H1 (cell line): ENCODE data around the gene KCNA5. TPM values are rescaled to one million over a fixed set of nuclear protein-coding genes. Genes with fewer than 3 reads are reported as not detected.

Source experiments
- CTCF ChIA-PET: fragments of 300-600 bp; sonication (Branson Sonifier 250); formaldehyde crosslinking; loops from one replicate; lab custom pipeline; 2021; ENCODE audit not compliant: partially characterized antibody; lab: Charles Lee
- POLR2A ChIA-PET: fragments of 300-600 bp; sonication (Branson Sonifier 250); formaldehyde crosslinking; loops from one replicate; lab custom pipeline; 2021; ENCODE audit warnings: inconsistent platforms; ENCODE audit not compliant: partially characterized antibody; lab: Charles Lee
- DNase-seq, 2 experiments: peaks; one replicate each; pipeline versions ENCODE4 v3.0.0 to v3.0.0-alpha.2; 2010 to 2022; ENCODE audit warnings: low spot score in 2 of 2, low read depth in 1 of 2, mixed read lengths in 1 of 2
- FAIRE-seq: peaks from 2 replicates; lab custom pipeline; 2011; peaks lifted over from hg19 to GRCh38; lab: Jason Lieb, UNC
- H2AFZ ChIP-seq: 2 replicates; pipeline ENCODE4 v1.8.1; 2012; ENCODE audit warnings: low read length, inconsistent platforms
- H2AK5ac ChIP-seq: 2 replicates; pipeline ENCODE4 v1.6.1; 2013; ENCODE audit warnings: low read depth, low read length
- H2BK120ac ChIP-seq: replicated peaks from 2 replicates; pipeline ENCODE3; 2013; ENCODE audit warnings: low read depth, low read length, inconsistent platforms
- H2BK12ac ChIP-seq: 2 replicates; pipeline ENCODE4 v1.6.1; 2013; ENCODE audit warnings: low read depth, low read length
- H2BK15ac ChIP-seq: 2 replicates; pipeline ENCODE4 v1.6.1; 2013; ENCODE audit warnings: low read length
- H2BK20ac ChIP-seq: 2 replicates; pipeline ENCODE4 v1.6.1; 2013; ENCODE audit warnings: low read length
- H2BK5ac ChIP-seq: 2 replicates; pipeline ENCODE4 v1.6.1; 2013; ENCODE audit warnings: low read depth, low read length
- H3K14ac ChIP-seq: 2 replicates; pipeline ENCODE4 v1.6.1; 2013; ENCODE audit warnings: inconsistent platforms; ENCODE audit not compliant: insufficient read length
- H3K18ac ChIP-seq: 2 replicates; pipeline ENCODE4 v1.6.1; 2013; ENCODE audit warnings: low read length; ENCODE audit errors: extremely low read depth
- H3K23ac ChIP-seq: 2 replicates; pipeline ENCODE4 v1.6.1; 2013; ENCODE audit warnings: inconsistent platforms; ENCODE audit not compliant: insufficient read length
- H3K23me2 ChIP-seq: 2 replicates; pipeline ENCODE4 v1.6.1; 2013; ENCODE audit warnings: low read depth, low read length
- H3K27ac ChIP-seq: 2 replicates; pipeline ENCODE4 v1.6.1; 2011; ENCODE audit warnings: low read depth, low read length, inconsistent platforms
- H3K27me3 ChIP-seq, 4 experiments: replicated peaks in 1 of 4; 1 replicate in 1 of 4; 2 replicates in 3 of 4; pipeline versions ENCODE4 v1.6.1 to v1.8.1; 2011 to 2013; ENCODE audit warnings: low read length in 3 of 4, mild to moderate bottlenecking in 3 of 4, inconsistent platforms in 2 of 4, mixed read lengths in 2 of 4, moderate library complexity in 1 of 4; ENCODE audit not compliant: control insufficient read depth in 3 of 4, insufficient read depth in 3 of 4; ENCODE audit errors: extremely low read depth in 1 of 4
- H3K36me3 ChIP-seq, 4 experiments: 2 replicates each; pipeline versions ENCODE4 v1.6.1 to v1.8.1; 2011 to 2013; ENCODE audit warnings: mild to moderate bottlenecking in 4 of 4, low read length in 3 of 4, moderate library complexity in 2 of 4, control low read depth in 1 of 4, inconsistent platforms in 1 of 4; ENCODE audit not compliant: insufficient read depth in 4 of 4, control insufficient read depth in 2 of 4
- H3K4ac ChIP-seq: replicated peaks from 2 replicates; pipeline ENCODE3; 2013; ENCODE audit warnings: low read length, low read depth, mixed read lengths, inconsistent platforms; ENCODE audit not compliant: insufficient read length
- H3K4me1 ChIP-seq, 4 experiments: replicated peaks in 1 of 4; 1 replicate in 1 of 4; 2 replicates in 3 of 4; pipeline versions ENCODE4 v1.6.1 to v1.8.1; 2011 to 2013; ENCODE audit warnings: low read length in 3 of 4, inconsistent platforms in 2 of 4, mixed read lengths in 1 of 4; ENCODE audit not compliant: insufficient read depth in 4 of 4, control insufficient read depth in 3 of 4
- H3K4me2 ChIP-seq, 2 experiments: 2 replicates each; pipeline versions ENCODE4 v1.6.1 to v1.8.1; 2011 to 2013; ENCODE audit warnings: low read depth in 2 of 2, low read length in 2 of 2, control low read depth in 1 of 2, inconsistent platforms in 1 of 2, mild to moderate bottlenecking in 1 of 2; ENCODE audit not compliant: insufficient read depth in 1 of 2
- H3K4me3 ChIP-seq, 4 experiments: fragments of 200-600, 300-600 bp in 1 of 4; sonication (generic), shearing (Covaris generic), sonication (Bioruptor Twin) in 1 of 4; 2 replicates each; pipeline versions ENCODE4 v1.5.1 to v1.8.1; 2011 to 2016; ENCODE audit warnings: low read length in 4 of 4, low read depth in 3 of 4, control low read depth in 2 of 4, inconsistent platforms in 2 of 4, mild to moderate bottlenecking in 2 of 4, mixed read lengths in 1 of 4, moderate library complexity in 1 of 4; ENCODE audit not compliant: insufficient read depth in 2 of 4; ENCODE audit errors: extremely low read depth in 1 of 4
- H3K56ac ChIP-seq: replicated peaks from 2 replicates; pipeline ENCODE3; 2013; ENCODE audit warnings: low read depth, mild to moderate bottlenecking, mixed read lengths, low read length, inconsistent platforms; ENCODE audit not compliant: insufficient read length
- H3K79me1 ChIP-seq: 2 replicates; pipeline ENCODE4 v1.6.1; 2013; ENCODE audit warnings: low read depth, low read length, control low read depth
- H3K79me2 ChIP-seq, 2 experiments: 2 replicates each; pipeline versions ENCODE4 v1.6.1 to v1.8.1; 2012 to 2013; ENCODE audit warnings: low read length in 2 of 2, mild to moderate bottlenecking in 2 of 2, inconsistent platforms in 1 of 2; ENCODE audit not compliant: insufficient read depth in 2 of 2, control insufficient read depth in 1 of 2
- H3K9ac ChIP-seq, 4 experiments: replicated peaks in 1 of 4; 1 replicate in 1 of 4; 2 replicates in 3 of 4; pipeline versions ENCODE4 v1.6.1 to v1.8.1; 2011 to 2013; ENCODE audit warnings: low read depth in 3 of 4, low read length in 3 of 4, control low read depth in 2 of 4, mild to moderate bottlenecking in 2 of 4, moderate library complexity in 2 of 4, inconsistent platforms in 1 of 4; ENCODE audit errors: extremely low read depth in 1 of 4
- H3K9me3 ChIP-seq, 2 experiments: 2 replicates each; pipeline versions ENCODE4 v1.6.1 to v1.8.1; 2012 to 2013; ENCODE audit warnings: mild to moderate bottlenecking in 2 of 2, moderate library complexity in 2 of 2, control low read depth in 1 of 2, inconsistent platforms in 1 of 2, low read depth in 1 of 2, low read length in 1 of 2, mixed read lengths in 1 of 2; ENCODE audit not compliant: insufficient read depth in 2 of 2
- H4K20me1 ChIP-seq, 2 experiments: replicated peaks in 1 of 2; 2 replicates each; pipeline versions ENCODE3 to v1.8.1; 2011 to 2013; ENCODE audit warnings: inconsistent platforms in 2 of 2, low read length in 2 of 2, mild to moderate bottlenecking in 1 of 2; ENCODE audit not compliant: insufficient read depth in 2 of 2, control insufficient read depth in 1 of 2
- H4K5ac ChIP-seq: 2 replicates; pipeline ENCODE4 v1.6.1; 2013; ENCODE audit warnings: low read length, low read depth, mixed read lengths, inconsistent platforms; ENCODE audit not compliant: insufficient read length
- H4K8ac ChIP-seq: 2 replicates; pipeline ENCODE4 v1.8.0; 2013; ENCODE audit warnings: mild to moderate bottlenecking, moderate library complexity, low read length, inconsistent platforms; ENCODE audit not compliant: insufficient read depth; ENCODE audit errors: extremely low read depth
- H4K91ac ChIP-seq: replicated peaks from 2 replicates; pipeline ENCODE3; 2013; ENCODE audit warnings: low read length, mixed read lengths, inconsistent platforms; ENCODE audit not compliant: insufficient read length
- ATF3 ChIP-seq: IDR thresholded peaks from 2 replicates; pipeline ENCODE4 v1.6.1; 2011; ENCODE audit warnings: low read depth, mild to moderate bottlenecking, low read length; ENCODE audit not compliant: insufficient read depth
- CHD2 ChIP-seq: IDR thresholded peaks from 2 replicates; pipeline ENCODE4 v1.6.1; 2012; ENCODE audit warnings: low read length, improper control_type of control experiment
- NRF1 ChIP-seq: IDR thresholded peaks from 2 replicates; pipeline ENCODE4 v1.6.1; 2011; ENCODE audit warnings: mild to moderate bottlenecking, low read depth, low read length, improper control_type of control experiment
- SP2 ChIP-seq: IDR thresholded peaks from 2 replicates; pipeline ENCODE4 v1.6.1; 2012; ENCODE audit warnings: mild to moderate bottlenecking, low read length, inconsistent platforms
- WGBS, 2 experiments: shearing (Covaris generic) in 1 of 2; methylation state at CpG; one replicate each; pipeline versions ENCODE4 v1.1.6 to v1.1.7; 2013 to 2015; ENCODE audit warnings: low lambda C conversion rate in 2 of 2, mixed read lengths in 2 of 2, inconsistent platforms in 1 of 2, low coverage in 1 of 2, missing lambda C conversion rate in 1 of 2; ENCODE audit not compliant: insufficient replicate concordance in 2 of 2, insufficient coverage in 1 of 2, insufficient read length in 1 of 2; ENCODE audit errors: extremely low coverage in 1 of 2, missing lambda C conversion rate in 1 of 2; 5-methylcytosine and 5-hydroxymethylcytosine counted together
- polyA plus RNA-seq, 7 experiments: library from polyadenylated mRNA; depleted of rRNA in 3 of 7; stranded (reverse) in 5 of 7; unstranded in 2 of 7; fragments of >200 nt in 5 of 7; fragments of 200-250 nt in 2 of 7; gene quantifications; 1 replicate in 5 of 7; 2 replicates in 1 of 7; 4 replicates in 1 of 7; pipeline versions ENCODE4 v1.2.1 to v1.2.3, GENCODE V29; 2011 to 2013; ENCODE audit warnings: missing spikeins in 2 of 7, mixed read lengths in 2 of 7
- total RNA-seq: library from RNA; stranded (reverse); fragmentation: NEBNext Ultra II Directional; extraction: Animal tissue kit (Norgen Biotek cat#: 25700); gene quantifications from 2 replicates; pipeline ENCODE4 v1.2.1, GENCODE V29; 2021

KCNA5 gene
- total and polyA plus RNA-seq, 2 of the 8 experiments (the other 6 are each of a cell fraction or from before 2014, with no cell fraction given) = 0.20 to 0.29 TPM

GRCh38 chr12:5078423-5078822 is 34.7 kb downstream of the KCNA5 start:
- no peak overlapping the region for H3K4me3 ChIP-seq
- no peak overlapping the region for H3K4ac ChIP-seq
- H3K79me1 ChIP-seq = no peaks in the 10 kb centered on the region
- H2AK5ac ChIP-seq = no peak overlapping the region
- no peaks in the 10 kb centered on the region for H3K23me2 ChIP-seq
- H3K9me3 ChIP-seq = no peaks in the 10 kb centered on the region
- no peak overlapping the region for H3K27ac ChIP-seq
- H2BK5ac ChIP-seq = no peak overlapping the region
- H2BK120ac ChIP-seq = no peak overlapping the region
- 91% methylated on average over 4 of the region's 4 CpGs; no CpG with 5 or more reads in 1 of the 2 experiments for WGBS, 2 experiments
- H3K23ac ChIP-seq = no peak overlapping the region
- H2AFZ ChIP-seq = no peak overlapping the region
- no peak overlapping the region for H3K14ac ChIP-seq
- no peak overlapping the region for H3K9ac ChIP-seq
- no peak overlapping the region for H4K91ac ChIP-seq
- H3K79me2 ChIP-seq = no peaks in the 10 kb centered on the region
- H3K27me3 ChIP-seq = no peaks in the 10 kb centered on the region
- H3K4me2 ChIP-seq = no peak overlapping the region
- DNase-seq (no peak), FAIRE-seq (no peak)
- H3K4me1 ChIP-seq = peaks cover 0 to 8% (median 0%) of the 10 kb centered on the region in 4 experiments; a peak in 2 of 7 replicates
- H2BK20ac ChIP-seq = no peak overlapping the region
- H4K20me1 ChIP-seq = no peaks in the 10 kb centered on the region
- no peak overlapping the region for H4K5ac ChIP-seq
- TF ChIP-seq SP2 (no peak), ATF3 (no peak), NRF1 (no peak), CHD2 (no peak)
- ChIA-PET POLR2A (interaction anchor here (1.4 kb wide), 1 partner anchor 10 kb away, joined by 3 read pairs; no protein-coding TSS in a partner anchor), CTCF (interaction anchor here (0.8 to 1.9 kb wide), 9 partner anchors 8 to 223 kb away, joined by 3 to 10 read pairs (median 4); no protein-coding TSS in a partner anchor)
- no peak overlapping the region for H2BK15ac ChIP-seq
- no peak overlapping the region for H4K8ac ChIP-seq
- no peak overlapping the region for H3K18ac ChIP-seq
- H3K56ac ChIP-seq = no peak overlapping the region
- H3K36me3 ChIP-seq = no peaks in the 10 kb centered on the region
- no peak overlapping the region for H2BK12ac ChIP-seq
